ENCODE data around the gene STX18.

STX18 gene

GRCh38 chr4:4377732-4378460 is 164.0 kb downstream of the STX18 start:
- no peak for DNase-seq (ENCODE audit: low spot score)

- no peak for DNase-seq (ENCODE audit: low spot score)
Measured at GRCh38 chr4:4377191-4377590, 164.7 kb downstream of the STX18 start.

- DNase-seq (ENCODE audit: low spot score) = no peak
Measured at GRCh38 chr4:4376074-4376473, 165.8 kb downstream of the STX18 start.

GRCh38 chr4:4374388-4375098 is 167.3 kb downstream of the STX18 start:
- no peak for DNase-seq (ENCODE audit: low spot score)
